GM21825 (cell line): ENCODE data around the gene SCUBE1.

Experiments used
- ATAC-seq: cut with Tn5 transposase; IDR thresholded peaks from one replicate; pipeline ENCODE4 v1.9.1; 2021; ENCODE audit warnings: mild to moderate bottlenecking, moderate library complexity; ENCODE audit not compliant: unreplicated experiment

SCUBE1 gene

DNA sequence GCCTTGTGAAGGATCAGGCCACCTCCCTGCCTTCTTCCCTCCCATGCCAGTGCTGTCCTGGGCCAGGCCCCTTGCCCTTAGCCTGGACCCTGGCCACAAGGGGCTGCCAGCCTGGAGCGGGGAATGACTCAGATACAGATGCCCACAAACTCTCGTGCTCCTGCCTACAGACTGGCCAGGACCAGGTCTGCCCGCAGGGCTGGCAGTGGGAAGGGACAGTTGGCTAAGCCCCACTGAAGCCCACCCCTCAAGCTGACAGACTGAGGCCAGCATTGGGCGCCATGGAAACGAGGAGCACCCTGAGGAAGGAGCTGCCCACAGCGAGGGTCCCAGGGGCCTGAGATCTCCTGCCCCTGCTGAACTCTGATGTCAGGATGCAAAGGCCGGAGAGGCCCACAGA lies 14.1 kb downstream of the SCUBE1 start:
- ATAC-seq, result no peak

DNA sequence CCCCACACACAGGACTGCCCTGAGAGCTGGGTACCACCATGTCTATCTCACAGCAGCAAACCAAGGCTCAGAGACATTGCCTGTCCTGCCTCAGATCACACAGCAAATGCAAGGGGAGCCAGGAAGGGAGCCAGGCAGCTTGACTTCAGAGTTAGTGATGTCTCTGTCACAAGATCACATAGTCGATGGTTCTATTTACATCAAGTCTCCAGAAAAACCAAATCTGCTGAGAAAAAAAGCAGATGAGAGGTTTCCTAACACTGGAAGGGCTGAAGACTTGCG lies 16.1 kb downstream of the SCUBE1 start:
- no peak for ATAC-seq

DNA sequence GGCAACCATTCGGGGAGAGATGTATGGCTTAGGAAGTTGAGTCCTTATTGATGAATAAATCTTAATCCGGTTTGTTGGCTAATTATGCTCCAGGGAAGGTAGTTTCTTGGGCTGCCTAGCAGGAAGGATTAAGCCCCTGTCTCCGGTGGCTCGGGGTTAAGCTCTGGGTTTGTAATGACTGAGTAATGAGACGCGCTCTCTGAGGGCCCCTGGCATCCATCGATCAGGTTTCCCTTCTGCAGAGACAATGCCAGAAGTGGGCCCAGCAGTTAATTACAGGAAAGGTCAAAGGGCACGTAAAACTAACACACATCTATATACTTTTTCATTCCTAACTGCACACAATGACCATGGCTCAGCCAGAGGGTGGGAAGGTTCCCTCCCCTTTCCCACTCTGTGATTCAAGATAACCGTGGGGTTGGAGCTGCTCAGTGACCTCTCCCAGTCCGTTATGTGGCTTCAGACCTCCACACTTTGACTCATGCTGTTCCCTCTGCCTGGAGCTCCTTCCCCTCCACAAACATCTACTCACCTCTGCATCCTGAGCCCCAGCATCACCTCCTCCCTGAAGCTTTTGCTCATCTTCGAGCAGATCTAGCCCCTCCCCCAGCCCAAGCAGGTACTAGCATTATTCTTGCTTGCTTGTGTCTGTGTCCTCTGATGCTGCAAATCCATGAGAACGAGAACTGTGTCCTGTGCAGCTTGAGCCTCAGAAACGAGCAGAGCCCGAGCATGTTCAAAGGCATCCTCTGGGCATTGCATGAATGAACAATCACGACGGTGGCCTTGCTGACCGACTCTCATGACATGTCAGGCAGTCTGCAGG lies 16.6 kb downstream of the SCUBE1 start:
- no peak for ATAC-seq

DNA sequence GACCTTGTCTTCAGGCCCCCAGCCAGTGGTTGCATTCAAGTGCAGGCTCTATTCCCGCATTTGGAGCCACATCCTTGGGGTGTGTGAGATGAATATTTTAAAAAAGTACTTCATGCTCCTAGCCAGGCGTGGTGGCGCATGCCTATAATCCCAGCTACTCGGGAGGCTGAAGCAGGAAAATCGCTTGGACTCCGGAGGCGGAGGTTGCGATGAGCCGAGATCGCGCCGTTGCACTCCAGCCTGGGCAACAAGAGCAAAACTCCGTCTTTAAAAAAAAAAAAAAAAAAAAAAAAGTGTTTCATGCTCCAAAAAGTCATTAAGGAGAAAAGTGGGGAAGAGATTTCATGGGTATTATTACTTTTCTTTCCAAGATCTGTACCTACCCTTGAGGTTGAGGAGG lies 18.0 kb downstream of the SCUBE1 start:
- no peak for ATAC-seq

DNA sequence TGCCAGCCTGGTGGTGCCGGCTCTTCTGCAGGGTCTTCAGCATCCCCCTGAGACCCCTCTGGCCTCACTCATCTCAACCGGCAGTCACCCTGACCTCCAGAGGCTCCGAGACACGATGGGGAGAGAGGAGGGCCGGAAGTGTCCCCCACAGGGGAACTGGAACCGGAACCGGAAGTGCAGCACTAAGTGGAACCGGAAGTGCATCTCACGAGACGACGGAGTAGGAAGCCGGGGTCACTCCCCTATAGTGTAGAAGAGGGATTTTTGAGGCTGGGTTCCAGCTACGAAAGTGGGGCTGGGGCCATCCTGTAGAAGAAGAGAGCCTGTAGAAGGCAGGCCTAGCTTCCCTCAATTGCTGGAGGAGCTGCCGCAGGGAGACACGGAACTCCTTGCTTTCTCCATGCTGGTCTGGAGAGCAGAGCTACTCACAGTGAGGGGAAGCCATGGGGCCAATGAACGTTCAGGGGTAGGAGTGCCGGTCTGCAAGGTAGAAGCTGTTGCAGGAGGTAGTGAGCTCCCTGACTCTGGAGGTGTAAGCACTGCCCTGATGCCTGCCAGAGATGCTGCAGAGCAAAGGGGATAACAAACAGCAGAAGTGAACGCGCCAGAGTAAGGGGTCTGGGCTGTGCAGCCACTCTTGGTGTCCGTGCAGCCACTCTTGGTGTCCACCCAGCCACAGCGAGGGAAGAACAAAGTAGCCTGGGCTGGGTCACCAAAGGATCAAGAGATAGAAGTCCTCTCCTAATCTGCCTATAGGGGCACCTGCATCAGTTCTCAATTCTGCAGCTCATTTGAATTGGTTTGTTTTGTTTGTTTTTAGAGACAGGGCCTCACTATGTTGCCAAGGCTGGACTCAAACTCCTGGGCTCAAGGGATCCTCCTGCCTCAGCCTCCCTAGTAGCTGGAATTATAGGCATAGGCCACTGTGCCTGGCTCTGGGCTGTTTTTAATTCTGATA lies 21.9 kb downstream of the SCUBE1 start:
- no peak for ATAC-seq

DNA sequence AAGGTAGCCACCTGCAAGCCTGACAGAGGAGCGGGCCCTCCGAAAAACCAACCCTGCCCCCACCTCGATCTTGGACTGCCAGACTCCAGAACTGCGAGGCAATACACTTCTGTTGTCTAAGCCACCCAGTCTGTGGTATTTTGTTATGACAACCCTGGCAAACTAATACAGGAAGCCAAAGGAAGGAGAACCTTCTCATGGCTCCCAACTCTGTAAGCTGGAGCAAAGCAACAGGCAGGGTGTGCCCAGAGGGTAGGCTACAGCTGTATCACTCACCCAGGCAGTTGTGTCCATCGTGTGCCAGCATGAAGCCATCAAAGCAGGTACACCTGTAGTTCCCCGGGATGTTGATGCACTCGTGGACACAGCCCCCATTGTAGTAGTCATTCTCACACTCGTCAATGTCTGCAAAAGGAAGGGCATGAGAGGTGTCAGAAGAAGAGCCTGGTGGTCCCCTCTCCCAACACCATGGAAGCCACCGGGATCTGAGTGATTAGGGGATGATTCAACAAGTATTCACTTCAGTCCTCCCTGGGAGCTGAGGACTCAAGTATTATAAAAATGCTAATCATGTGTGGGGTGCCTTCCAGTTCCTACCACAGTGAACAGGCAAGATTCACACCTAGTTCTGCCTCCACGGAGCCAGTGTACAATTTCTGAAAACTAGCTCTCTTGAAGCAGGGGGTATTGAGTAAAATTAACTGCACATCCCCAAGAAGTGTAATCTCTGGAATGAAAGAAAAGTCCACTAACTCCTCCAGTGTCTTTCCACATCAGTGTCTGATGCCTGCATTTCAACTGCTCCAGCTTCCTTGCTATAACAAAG lies 23.3 kb downstream of the SCUBE1 start:
- no peak for ATAC-seq

DNA sequence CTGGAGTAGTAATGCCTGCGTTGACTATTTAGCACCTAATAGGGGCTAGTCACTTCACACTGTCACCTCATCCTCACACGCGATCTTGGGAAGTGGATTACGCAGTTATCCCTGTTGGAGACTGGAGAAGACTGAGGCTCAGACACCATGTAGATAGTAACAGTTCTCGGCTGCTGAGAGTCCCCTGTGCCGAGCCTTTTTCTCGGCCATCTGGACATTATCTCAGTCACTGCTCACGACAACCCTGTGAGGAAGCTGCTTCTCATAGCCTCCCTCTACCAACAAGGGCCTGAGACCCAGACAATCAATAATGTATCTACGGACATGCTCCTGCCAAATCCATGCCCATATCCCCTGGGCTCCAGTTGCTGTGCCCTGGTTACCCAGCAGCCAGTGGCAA lies 25.9 kb downstream of the SCUBE1 start:
- ATAC-seq, result no peak

DNA sequence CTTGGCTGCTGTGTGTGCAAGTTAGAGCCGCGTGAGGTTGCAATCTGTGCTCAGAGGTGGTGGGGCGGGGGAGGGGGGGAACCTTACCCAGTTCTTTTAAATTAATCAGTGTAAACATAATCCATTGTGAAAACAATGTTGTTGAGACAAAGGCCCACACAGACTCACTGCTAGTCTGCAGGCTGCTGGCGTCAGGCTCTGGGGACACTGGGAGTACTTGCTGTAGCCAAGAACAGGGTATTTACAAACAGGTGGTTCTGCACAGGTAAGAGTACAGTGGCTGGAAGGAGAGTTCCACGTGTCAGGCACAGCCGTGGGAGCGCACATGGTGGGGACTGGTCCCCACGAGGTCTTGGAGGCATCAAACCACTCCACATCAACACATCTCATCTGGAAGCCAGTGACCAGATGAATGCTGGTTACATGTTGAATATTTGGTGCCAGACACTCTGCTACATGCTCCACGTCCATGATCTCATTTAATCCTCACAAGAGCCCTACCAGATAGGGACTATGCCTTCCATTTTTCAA lies 27.4 kb downstream of the SCUBE1 start:
- no peak for ATAC-seq

DNA sequence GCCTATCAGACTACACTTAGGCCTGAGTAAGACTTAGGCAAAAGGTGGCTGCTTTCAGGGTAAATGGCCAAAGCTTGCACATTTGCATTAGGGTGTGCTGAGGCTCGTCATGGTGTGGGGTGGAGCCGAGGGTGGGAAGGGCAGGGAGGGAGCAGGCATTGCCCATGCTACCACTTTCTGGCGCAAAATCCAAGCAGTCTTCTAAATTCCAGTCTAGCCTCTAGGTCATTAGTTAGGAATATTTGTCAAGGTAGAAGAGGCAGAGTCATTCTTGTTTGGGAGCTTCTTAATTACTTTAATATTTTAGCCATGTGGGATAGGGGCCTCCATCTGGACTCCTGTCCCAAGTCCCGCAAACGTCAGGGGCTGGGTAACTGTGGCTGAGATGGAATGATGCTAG lies 28.6 kb downstream of the SCUBE1 start:
- no peak for ATAC-seq

DNA sequence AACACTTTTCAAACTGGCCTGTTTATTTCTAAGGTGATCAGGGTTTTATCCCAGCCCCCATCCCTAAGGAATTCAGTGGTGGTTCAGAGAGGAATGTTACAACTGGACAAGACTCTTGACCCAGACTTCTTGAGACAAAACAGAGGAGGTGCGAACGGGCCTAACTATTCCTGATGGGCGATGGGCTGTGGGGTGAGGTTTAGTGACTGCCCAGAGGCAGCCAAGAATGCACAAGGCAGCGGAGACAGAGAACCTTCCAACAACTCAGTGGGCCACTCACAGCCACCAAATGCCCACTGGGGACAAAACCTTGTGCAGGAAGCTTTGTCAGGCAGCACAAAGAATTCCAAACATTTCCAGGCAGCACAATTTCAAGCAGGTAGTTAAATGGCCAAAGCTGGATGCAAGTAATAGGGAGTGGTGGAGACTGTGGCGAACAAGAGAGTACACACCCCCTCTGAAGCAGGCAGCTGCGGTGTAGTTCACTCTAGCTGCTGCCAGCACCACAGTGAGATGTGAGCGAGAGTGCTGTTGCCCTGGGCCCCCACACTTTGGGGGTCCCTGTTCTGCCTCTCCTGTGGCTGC lies 29.2 kb downstream of the SCUBE1 start:
- ATAC-seq, result no peak

DNA sequence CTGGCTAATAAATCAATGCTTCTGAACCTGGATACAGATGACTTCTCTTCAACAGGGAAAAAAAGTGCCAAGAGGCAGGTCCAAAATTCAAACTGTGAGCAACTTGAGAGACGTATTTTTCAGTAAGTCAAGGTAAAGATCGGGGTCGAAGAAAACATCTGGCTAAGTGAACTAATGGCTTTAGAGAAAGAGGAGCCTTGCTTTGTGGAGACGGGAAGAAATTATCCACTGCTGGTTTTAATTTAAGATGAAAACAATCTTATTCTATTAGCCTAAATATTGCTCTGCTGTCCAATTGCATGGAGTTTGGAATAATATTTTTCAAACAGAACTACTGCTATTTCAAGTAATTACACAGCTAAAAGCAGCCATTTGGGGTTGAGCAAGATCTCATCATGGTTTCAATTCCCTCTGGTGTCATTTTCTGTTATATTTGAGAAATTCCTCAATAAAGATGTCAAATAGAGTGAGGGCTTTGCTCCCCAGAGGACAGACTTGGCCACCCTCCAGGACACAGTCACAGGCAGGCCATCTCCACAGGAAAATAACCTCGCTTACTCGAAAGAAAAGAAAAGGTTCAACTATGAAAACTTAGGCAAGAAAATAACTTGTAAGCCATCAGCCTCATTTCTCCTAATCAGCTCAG lies 29.8 kb downstream of the SCUBE1 start:
- no peak for ATAC-seq

DNA sequence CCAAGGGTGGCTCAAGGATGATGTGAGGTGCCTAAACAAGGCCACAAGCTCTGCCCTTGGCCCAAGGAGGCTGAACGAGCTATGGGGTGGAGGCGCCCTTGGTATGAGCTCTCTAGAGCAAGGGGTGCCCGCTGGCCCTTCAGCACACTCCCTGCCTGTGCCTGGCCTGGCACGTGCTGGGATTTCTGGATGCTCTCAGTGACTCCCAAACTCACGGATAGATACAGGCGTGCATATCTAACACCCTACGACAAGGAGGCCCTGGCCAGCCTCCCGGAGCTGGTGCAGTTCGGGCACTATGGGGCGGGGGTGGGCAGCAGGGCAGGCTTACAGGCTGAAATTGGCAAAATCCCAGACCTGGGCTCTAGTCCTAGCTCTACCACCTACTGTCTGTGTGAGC lies 30.6 kb downstream of the SCUBE1 start:
- ATAC-seq, result no peak

DNA sequence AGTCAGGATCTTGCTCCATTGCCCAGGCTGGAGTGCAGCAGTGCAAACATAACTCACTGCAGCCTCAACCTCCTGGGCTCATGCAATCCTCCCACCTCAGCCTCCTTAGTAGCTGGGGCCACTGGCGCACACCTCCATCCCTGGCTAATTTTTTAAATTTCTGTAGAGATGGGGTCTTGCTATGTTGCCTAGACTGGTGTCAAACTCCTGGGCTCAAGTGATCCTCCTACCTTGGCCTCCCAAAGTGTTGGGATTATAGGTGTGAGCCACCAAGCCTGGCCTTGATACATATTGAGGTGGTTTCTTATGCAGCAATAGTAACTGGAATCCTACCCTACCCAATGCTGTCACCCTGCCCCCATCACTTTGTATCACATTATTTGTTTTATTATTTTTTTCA lies 32.4 kb downstream of the SCUBE1 start:
- no peak for ATAC-seq

DNA sequence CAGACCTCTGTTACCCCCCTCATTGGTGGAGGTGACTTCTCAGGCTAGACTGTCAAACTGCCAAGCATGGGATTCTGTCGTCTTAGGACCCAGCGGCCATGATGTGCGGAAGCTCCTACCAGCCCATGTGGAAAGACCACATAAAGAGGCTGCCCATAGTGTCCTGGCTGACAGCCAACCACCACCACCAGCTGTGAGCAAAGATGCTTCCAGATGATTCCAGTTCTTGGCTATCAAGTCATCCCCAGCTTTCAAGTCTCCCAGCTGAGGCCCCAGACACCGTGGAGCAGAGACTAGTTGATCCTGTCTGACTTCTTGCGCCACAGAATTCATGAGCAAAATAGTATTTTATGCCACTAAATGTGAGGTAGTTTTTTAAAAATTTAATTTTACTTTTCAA lies 32.9 kb downstream of the SCUBE1 start:
- ATAC-seq, result no peak

DNA sequence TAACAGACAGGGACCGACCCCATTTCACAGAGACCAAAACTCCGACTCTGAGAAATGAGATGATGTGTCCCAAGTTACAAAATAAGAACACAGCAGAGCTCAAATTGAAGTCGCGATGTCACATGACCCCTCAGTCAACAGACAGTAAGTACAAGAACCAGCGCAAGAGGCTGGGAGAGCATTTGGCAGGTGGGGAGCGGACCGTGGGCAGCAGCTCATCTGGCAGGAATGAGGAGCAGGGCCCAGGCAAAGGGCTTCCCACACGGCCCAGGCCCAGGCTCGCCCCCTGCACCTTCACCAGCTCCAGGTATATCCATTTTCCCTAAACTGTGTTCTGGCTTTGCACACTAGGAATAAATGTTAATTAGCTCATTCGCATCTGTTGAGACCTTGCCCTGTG lies 34.3 kb downstream of the SCUBE1 start:
- ATAC-seq, result no peak

DNA sequence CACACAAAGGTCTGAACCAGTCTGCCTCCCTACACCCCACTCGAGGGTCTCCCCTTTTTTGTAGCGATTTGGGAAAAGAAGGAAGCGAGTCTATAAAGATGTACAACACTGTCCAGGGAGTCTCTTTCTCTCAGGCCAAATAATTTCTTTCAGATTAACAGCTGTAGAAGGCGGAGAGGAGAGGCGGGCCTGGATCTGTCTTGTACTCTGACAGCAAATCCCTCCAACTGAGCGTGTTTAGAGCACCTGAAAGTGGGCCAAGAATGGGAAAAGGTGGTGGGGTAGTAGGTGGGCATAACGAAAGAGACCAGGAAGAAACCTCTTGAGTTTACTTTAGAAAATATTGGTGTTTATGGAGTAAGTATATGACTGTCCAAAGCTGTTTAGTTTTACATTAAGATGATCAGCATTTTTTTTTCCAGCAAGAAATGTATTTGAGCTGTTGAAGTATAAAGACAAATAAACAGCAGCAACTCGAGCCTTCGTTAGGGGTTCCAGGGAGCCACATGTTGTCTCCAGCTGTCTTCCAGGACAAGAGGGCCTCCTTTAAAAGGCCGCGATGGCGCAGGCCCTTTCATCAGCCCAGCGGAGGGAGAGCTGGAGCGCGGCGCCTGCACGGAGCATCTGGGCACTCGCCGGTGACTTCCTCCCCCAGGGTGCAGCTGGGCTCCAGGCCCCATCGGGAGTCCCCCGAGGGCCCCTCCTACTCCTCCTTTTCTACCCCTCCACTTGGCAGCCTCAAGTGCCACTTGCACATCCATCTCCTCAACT lies 34.9 kb downstream of the SCUBE1 start:
- no peak for ATAC-seq

DNA sequence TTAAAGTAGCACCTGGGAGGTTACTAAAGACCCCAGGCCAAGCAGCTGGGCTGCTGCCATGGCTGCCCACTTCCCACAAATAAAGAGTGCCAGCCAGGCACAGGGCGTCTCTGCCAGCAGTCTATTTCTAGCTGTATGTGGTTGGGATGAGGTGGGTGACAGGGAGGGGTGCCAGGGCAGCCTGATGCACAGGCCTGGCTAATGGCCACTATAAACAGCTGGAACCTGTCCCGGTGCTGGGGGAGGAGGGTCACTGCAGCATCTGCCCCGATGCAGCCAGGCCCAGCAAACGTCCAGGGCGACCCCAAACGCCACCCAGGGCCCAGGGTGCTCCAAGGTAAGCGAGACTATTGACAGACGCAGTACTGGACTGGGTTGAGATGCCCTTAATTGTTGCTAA lies 37.4 kb downstream of the SCUBE1 start:
- no peak for ATAC-seq

DNA sequence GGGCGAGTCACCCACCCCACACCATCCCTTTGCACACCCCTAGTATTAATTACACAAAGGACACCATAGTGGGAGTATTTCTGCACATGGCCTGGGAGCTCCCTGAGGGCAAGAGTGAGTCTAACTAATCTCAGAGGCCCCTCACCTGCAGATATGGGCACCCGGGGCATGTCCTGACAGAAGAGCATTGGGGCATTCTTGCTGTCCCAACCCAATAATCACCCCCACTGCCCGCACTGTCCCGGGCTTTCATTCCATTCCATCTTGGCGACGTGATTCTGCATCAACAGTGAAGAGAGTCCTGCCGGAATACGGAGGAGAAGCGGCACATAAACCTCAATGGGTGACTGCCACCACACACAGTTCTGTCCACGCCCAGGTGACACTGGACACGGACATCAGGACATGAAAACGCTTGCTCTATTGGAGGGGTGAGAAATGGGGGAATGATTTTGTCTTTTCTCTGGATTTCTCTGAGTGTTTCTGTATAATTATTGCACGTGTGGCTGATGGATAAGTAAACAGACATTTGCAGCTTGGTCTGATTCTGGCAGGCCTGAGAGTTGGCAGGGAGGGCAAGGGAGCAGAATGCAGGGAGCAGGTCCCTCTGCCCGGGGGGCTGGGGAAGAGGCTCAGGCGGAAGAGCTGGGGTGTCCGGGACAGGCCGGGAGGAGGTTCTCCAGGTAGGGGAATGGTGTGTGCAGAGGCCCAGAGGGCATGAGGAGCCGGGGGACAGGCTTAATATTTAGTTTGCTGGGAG lies 38.2 kb downstream of the SCUBE1 start:
- ATAC-seq, result no peak

DNA sequence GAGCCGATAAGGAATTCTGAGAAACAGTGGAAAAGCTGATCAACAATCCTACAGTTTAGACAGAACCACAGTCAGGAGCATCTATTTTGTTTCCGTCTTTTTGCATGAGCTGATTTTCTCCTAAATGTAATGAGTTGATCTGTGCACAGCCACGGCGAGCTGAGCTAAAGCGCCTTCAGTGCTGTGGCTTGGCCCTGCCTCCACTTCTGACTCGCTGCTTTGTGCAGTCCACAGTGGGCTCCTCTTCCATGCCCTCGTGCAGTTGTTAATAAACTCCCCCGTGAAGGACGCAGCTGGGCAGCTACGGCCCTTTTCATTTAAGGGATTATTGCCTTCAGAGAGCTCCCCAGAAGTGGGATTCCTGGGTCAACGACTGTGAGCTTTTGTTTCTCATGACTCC lies 39.4 kb downstream of the SCUBE1 start:
- ATAC-seq, result no peak
